ENCODE results near the gene PPP1R13B.
A peak's percentile ranks its signal among the peaks of the same experiment; 100 is the strongest.

PPP1R13B gene

GRCh38 chr14:103713304-103714062 is 133.9 kb downstream of the PPP1R13B start:
- DNase-seq (ENCODE audit: low read depth): no peak
- peak overlapping the region; percentile 1 for H3K4me3 ChIP-seq (ENCODE audit: low read depth, low read length)
- TF ChIP-seq MYC (IDR thresholded peaks at IDR 0.05; ENCODE audit: low read depth, low read length) (no peak), MAX (IDR thresholded peaks at IDR 0.05; ENCODE audit: low read depth, low read length) (no peak), CTCF (IDR thresholded peaks at IDR 0.05; ENCODE audit: low read depth, low read length) (no peak), POLR2A (IDR thresholded peaks at IDR 0.05; ENCODE audit: extremely low read depth, insufficient read length) (no peak)

- DNase-seq (ENCODE audit: low read depth): no peak
- TF ChIP-seq MAX (IDR thresholded peaks at IDR 0.05; ENCODE audit: low read depth, low read length) (no peak), MYC (IDR thresholded peaks at IDR 0.05; ENCODE audit: low read depth, low read length) (no peak), CTCF (IDR thresholded peaks at IDR 0.05; ENCODE audit: low read depth, low read length) (no peak), POLR2A (IDR thresholded peaks at IDR 0.05; ENCODE audit: extremely low read depth, insufficient read length) (no peak)
- H3K4me3 ChIP-seq (ENCODE audit: low read depth, low read length): no peak overlapping the region
These were observed 134.6 kb downstream of the PPP1R13B start for GRCh38 chr14:103712633-103713247.

GRCh38 chr14:103711516-103712431 is 135.6 kb downstream of the PPP1R13B start:
- H3K4me3 ChIP-seq (ENCODE audit: low read depth, low read length): no peak overlapping the region
- DNase-seq (ENCODE audit: low read depth): no peak
- TF ChIP-seq MYC (IDR thresholded peaks at IDR 0.05; ENCODE audit: low read depth, low read length) (no peak), POLR2A (IDR thresholded peaks at IDR 0.05; ENCODE audit: extremely low read depth, insufficient read length) (no peak), CTCF (IDR thresholded peaks at IDR 0.05; ENCODE audit: low read depth, low read length) (no peak), MAX (IDR thresholded peaks at IDR 0.05; ENCODE audit: low read depth, low read length) (no peak)

GRCh38 chr14:103710771-103711377 is 136.5 kb downstream of the PPP1R13B start:
- no peak for DNase-seq (ENCODE audit: low read depth)
- H3K4me3 ChIP-seq (ENCODE audit: low read depth, low read length): no peak overlapping the region
- TF ChIP-seq MYC (IDR thresholded peaks at IDR 0.05; ENCODE audit: low read depth, low read length) (no peak), POLR2A (IDR thresholded peaks at IDR 0.05; ENCODE audit: extremely low read depth, insufficient read length) (no peak), CTCF (IDR thresholded peaks at IDR 0.05; ENCODE audit: low read depth, low read length) (no peak), MAX (IDR thresholded peaks at IDR 0.05; ENCODE audit: low read depth, low read length) (no peak)

GRCh38 chr14:103709814-103710213 is 137.6 kb downstream of the PPP1R13B start:
- no peak overlapping the region for H3K4me3 ChIP-seq (ENCODE audit: low read depth, low read length)
- TF ChIP-seq CTCF (IDR thresholded peaks at IDR 0.05; ENCODE audit: low read depth, low read length): no peak
- DNase-seq (ENCODE audit: low read depth): no peak

All from NB4 (cell line).